Ishikawa (cell line): Measurements from ENCODE around the gene PTPRN2.

ENCODE experiments used
- CEBPB ChIP-seq: IDR thresholded peaks from 2 replicates; pipeline ENCODE4 v1.6.1; 2012
- CREB1 ChIP-seq: IDR thresholded peaks from 2 replicates; pipeline ENCODE4 v1.6.1; 2012; ENCODE audit warnings: low read depth
- EGR1 ChIP-seq: IDR thresholded peaks from 2 replicates; pipeline ENCODE4 v1.6.1; 2012
- EP300 ChIP-seq: IDR thresholded peaks from 2 replicates; pipeline ENCODE4 v1.6.1; 2012; ENCODE audit warnings: borderline replicate concordance
- FOXM1 ChIP-seq: IDR thresholded peaks from 2 replicates; pipeline ENCODE4 v1.6.1; 2012; ENCODE audit warnings: low read depth, borderline replicate concordance
- MAX ChIP-seq: IDR thresholded peaks from 2 replicates; pipeline ENCODE4 v1.6.1; 2012
- NFIC ChIP-seq: IDR thresholded peaks from 2 replicates; pipeline ENCODE4 v1.6.1; 2012
- RAD21 ChIP-seq: IDR thresholded peaks from 2 replicates; pipeline ENCODE4 v1.6.1; 2012; ENCODE audit warnings: low read depth
- REST ChIP-seq: IDR thresholded peaks from 2 replicates; pipeline ENCODE4 v1.6.1; 2012; ENCODE audit warnings: low read depth, mild to moderate bottlenecking
- TAF1 ChIP-seq: IDR thresholded peaks from 2 replicates; pipeline ENCODE4 v1.6.1; 2012; ENCODE audit warnings: low read depth, mild to moderate bottlenecking
- TCF12 ChIP-seq: IDR thresholded peaks from 2 replicates; pipeline ENCODE4 v1.6.1; 2012; ENCODE audit warnings: low read depth
- TEAD4 ChIP-seq: IDR thresholded peaks from 2 replicates; pipeline ENCODE4 v1.6.1; 2012
- YY1 ChIP-seq: IDR thresholded peaks from 2 replicates; pipeline ENCODE4 v1.6.1; 2012; ENCODE audit warnings: low read depth
- ZBTB7A ChIP-seq: IDR thresholded peaks from 2 replicates; pipeline ENCODE4 v1.6.1; 2012; ENCODE audit warnings: low read depth
- TF ChIP-seq, protein P1 (sequence below): IDR thresholded peaks from 2 replicates; pipeline ENCODE4 v1.6.1; 2012

The PTPRN2 gene

DNA sequence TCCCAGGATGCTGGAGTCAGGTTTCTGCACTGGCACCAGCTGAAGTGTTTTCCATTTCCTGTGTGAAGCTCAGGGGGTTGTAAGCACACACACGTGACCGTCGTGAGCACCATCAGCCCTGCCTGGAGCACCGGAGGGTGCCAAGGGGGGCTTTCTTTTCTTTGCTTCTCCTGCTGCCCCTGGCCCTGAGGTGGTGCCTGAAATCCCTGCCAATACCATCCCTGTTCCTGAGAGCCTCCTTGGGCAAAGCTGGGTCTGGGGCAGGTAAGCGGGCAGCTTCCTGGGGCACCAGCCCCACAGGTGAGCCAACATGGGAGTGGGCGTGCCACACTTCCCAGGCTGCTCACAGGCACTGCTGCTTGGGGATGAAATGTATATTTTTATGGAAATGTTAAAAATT, 657.2 kb downstream of the PTPRN2 start:
- TF ChIP-seq EGR1 (no peak), RAD21 (no peak), NFIC (no peak), CREB1 (no peak), EP300 (no peak), TCF12 (no peak), YY1 (no peak), REST (no peak), ZBTB7A (no peak), TEAD4 (no peak), FOXM1 (no peak), TAF1 (no peak)

- TF ChIP-seq MAX: no peak
- TF ChIP-seq NFIC: no peak
Measured at GRCh38 chr7:157929671-157930070, 658.0 kb downstream of the PTPRN2 start.

DNA sequence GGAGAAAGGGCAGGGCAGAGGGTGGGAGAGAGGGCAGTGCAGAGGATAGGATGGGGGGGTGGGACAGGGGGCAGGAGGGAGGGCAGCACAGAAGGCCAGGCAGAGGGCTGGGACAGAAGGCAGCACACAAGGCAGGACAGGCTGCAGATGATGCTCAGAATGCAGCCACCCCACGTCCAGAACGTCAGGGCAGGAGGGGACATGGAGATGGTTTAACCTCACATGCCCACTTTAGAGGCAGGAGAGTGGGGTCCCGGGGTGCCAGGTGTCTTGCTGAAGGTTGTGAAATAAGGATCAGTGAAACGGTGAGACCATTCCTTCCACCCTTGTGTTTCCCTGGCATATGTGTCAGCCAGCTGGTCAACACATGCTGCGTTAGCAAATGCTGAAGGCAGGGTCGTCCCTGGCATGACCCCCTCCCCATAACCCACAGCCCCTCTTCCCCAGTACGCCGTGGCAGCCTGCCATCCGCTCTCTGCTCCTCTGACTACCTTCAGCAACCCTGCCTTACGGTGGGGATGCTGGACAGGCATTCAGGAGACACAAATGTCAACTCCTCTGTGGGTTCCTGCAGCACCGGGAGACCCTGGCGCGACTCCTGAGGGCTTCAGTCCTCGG, 658.7 kb downstream of the PTPRN2 start:
- TF ChIP-seq ZBTB7A (no peak), TEAD4 (no peak), CREB1 (no peak), TCF12 (no peak), EGR1 (no peak), FOXM1 (no peak), MAX (no peak), CEBPB (no peak), RAD21 (no peak), YY1 (no peak), NFIC (no peak), REST (no peak), EP300 (no peak), TAF1 (no peak)
- TF ChIP-seq, protein P1, sequence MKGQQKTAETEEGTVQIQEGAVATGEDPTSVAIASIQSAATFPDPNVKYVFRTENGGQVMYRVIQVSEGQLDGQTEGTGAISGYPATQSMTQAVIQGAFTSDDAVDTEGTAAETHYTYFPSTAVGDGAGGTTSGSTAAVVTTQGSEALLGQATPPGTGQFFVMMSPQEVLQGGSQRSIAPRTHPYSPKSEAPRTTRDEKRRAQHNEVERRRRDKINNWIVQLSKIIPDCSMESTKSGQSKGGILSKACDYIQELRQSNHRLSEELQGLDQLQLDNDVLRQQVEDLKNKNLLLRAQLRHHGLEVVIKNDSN: no peak

DNA sequence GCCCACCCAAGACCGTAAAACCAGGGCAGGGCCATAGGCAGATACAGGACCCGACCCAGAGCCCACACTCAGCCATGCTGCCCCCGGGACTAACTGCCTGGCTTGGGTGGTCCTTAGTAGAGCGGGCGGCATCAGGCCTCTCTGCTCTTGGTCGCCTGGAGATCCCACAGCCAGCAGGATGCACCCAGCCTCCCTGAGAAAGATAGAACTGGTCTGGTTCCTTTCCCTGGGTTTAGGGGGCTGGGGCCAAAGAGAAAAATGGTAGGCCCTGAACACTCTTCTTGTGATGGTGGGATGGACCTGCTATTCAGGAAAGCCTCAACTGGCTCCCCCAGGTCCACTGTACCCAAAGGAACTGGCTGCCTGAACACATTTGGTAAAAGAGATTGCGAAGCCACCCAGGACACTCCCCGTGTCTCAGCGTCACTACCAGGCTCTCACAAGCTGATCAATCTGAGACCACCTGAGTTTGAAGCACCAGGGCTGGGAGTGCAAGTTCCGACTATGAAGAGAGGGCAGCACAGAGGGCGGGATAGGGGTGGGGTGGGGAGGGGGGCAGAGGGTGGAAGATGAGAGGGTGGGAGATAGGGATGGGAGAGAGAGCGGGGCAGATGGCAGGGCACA, 659.3 kb downstream of the PTPRN2 start:
- TF ChIP-seq, protein P1: no peak
- no peak for TF ChIP-seq EP300
- no peak for TF ChIP-seq TEAD4
- TF ChIP-seq TCF12: no peak
- no peak for TF ChIP-seq CREB1
- no peak for TF ChIP-seq FOXM1
- TF ChIP-seq MAX: no peak

DNA sequence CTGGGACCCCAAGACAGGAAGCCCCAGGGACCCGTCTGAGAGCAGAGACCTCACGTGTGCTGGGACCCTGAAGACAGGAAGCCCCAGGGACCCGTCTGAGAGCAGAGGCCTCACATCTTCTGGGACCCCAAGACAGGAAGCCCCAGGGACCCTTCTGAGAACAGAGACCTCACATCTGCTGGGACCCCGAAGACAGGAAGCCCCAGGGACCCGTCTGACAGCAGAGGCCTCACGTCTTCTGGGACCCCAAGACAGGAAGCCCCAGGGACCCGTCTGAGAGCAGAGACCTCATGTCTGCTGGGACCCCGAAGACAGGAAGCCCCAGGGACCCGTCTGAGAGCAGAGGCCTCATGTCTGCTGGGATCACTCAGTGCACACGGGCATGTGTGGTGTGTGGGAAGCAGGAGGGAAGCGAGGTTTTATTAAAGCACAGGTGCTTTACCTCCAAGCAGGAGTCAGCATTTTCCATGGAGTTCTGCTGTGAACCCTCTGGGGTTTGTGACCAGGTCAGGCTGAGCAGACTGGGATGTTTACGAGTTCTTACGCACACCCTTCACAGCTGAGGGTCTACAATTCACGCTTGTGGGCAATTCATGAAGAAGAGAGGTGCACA, 660.2 kb downstream of the PTPRN2 start:
- TF ChIP-seq EP300: no peak
- TF ChIP-seq RAD21: no peak
- no peak for TF ChIP-seq TCF12
- TF ChIP-seq MAX: no peak
